Measurements from ENCODE around the gene LGR4. TPM values are rescaled to one million over a fixed set of nuclear protein-coding genes. Genes with fewer than 3 reads are reported as not detected.
A peak's percentile ranks its signal among the peaks of the same experiment; 100 is the strongest.
"Not testable (repeated sequence)": the region's sequence is repeated elsewhere in the genome, so short reads cannot be mapped to it uniquely, and the experiment has no call there.

The LGR4 gene
- polyA plus RNA-seq, 4 donors: 5.9 to 77.6 (median 15.3) TPM

- Histone ChIP-seq H3K36me3 (ENCODE audit: control insufficient read depth in 3 of 3, insufficient read depth in 2 of 3, low read depth in 1 of 3, low read length in 3 of 3) (peaks cover 0 to 6% (median 0%) of the 10 kb centered on the region in 3 donors), H3K9me3 (ENCODE audit: control insufficient read depth in 2 of 2, insufficient read depth in 1 of 2, low read depth in 1 of 2, low read length in 1 of 2) (no peaks in the 10 kb centered on the region), H3K27me3 (ENCODE audit: control insufficient read depth in 3 of 3, insufficient read depth in 3 of 3, low read length in 3 of 3) (no peaks in the 10 kb centered on the region), H3K4me3 (ENCODE audit: low read depth in 1 of 3, low read length in 3 of 3) (no peak overlapping the region), H3K27ac (ENCODE audit: low read depth in 1 of 3, low read length in 2 of 3) (no peak overlapping the region), H3K4me1 (ENCODE audit: control insufficient read depth in 3 of 3, insufficient read depth in 2 of 3, low read depth in 1 of 3, low read length in 2 of 3) (no peaks in the 10 kb centered on the region)
- DNase-seq (no peak), FAIRE-seq (no peak)
- 85 to 96% (median 88%) methylated on average over 1 of the region's 1 CpG for WGBS, 3 donors
These were observed 141.8 kb downstream of the LGR4 start for GRCh38 chr11:27330633-27331270.

GRCh38 chr11:27329867-27330632, 142.5 kb downstream of the LGR4 start:
- 80 to 89% (median 82%) methylated on average over 4 of the region's 4 CpGs for WGBS, 3 donors
- no peak overlapping the region for H3K4me3 ChIP-seq (ENCODE audit: low read depth in 1 of 3, low read length in 3 of 3)
- H3K36me3 ChIP-seq (ENCODE audit: control insufficient read depth in 3 of 3, insufficient read depth in 2 of 3, low read depth in 1 of 3, low read length in 3 of 3): peaks cover 0 to 5% (median 0%) of the 10 kb centered on the region in 3 donors
- no peak overlapping the region for H3K27ac ChIP-seq (ENCODE audit: low read depth in 1 of 3, low read length in 2 of 3)
- no peaks in the 10 kb centered on the region for H3K27me3 ChIP-seq (ENCODE audit: control insufficient read depth in 3 of 3, insufficient read depth in 3 of 3, low read length in 3 of 3)
- H3K9me3 ChIP-seq (ENCODE audit: control insufficient read depth in 2 of 2, insufficient read depth in 1 of 2, low read depth in 1 of 2, low read length in 1 of 2): no peaks in the 10 kb centered on the region
- FAIRE-seq (no peak), DNase-seq (no peak)
- H3K4me1 ChIP-seq (ENCODE audit: control insufficient read depth in 3 of 3, insufficient read depth in 2 of 3, low read depth in 1 of 3, low read length in 2 of 3): no peaks in the 10 kb centered on the region

- no peaks in the 10 kb centered on the region for H3K4me1 ChIP-seq (ENCODE audit: control insufficient read depth in 3 of 3, insufficient read depth in 2 of 3, low read depth in 1 of 3, low read length in 2 of 3)
- no peak overlapping the region for H3K4me3 ChIP-seq (ENCODE audit: low read depth in 1 of 3, low read length in 3 of 3)
- FAIRE-seq: no peak
- no peak for DNase-seq
- H3K36me3 ChIP-seq (ENCODE audit: control insufficient read depth in 3 of 3, insufficient read depth in 2 of 3, low read depth in 1 of 3, low read length in 3 of 3): peaks cover 0 to 4% (median 0%) of the 10 kb centered on the region in 3 donors
- no peaks in the 10 kb centered on the region for H3K9me3 ChIP-seq (ENCODE audit: control insufficient read depth in 2 of 2, insufficient read depth in 1 of 2, low read depth in 1 of 2, low read length in 1 of 2)
- no peak overlapping the region for H3K27ac ChIP-seq (ENCODE audit: low read depth in 1 of 3, low read length in 2 of 3)
- WGBS, 3 donors: 86 to 96% (median 92%) methylated on average over 5 of the region's 5 CpGs
- no peaks in the 10 kb centered on the region for H3K27me3 ChIP-seq (ENCODE audit: control insufficient read depth in 3 of 3, insufficient read depth in 3 of 3, low read length in 3 of 3)
These were observed 144.0 kb downstream of the LGR4 start for GRCh38 chr11:27328614-27329013.

- not testable (repeated sequence) for FAIRE-seq; H3K27ac ChIP-seq (ENCODE audit: low read depth in 1 of 3, low read length in 2 of 3); H3K36me3 ChIP-seq (ENCODE audit: control insufficient read depth in 3 of 3, insufficient read depth in 2 of 3, low read depth in 1 of 3, low read length in 3 of 3); H3K27me3 ChIP-seq (ENCODE audit: control insufficient read depth in 3 of 3, insufficient read depth in 3 of 3, low read length in 3 of 3); DNase-seq; H3K9me3 ChIP-seq (ENCODE audit: control insufficient read depth in 2 of 2, insufficient read depth in 1 of 2, low read depth in 1 of 2, low read length in 1 of 2); H3K4me3 ChIP-seq (ENCODE audit: low read depth in 1 of 3, low read length in 3 of 3); H3K4me1 ChIP-seq (ENCODE audit: control insufficient read depth in 3 of 3, insufficient read depth in 2 of 3, low read depth in 1 of 3, low read length in 2 of 3)
- 96 to 100% (median 98%) methylated on average over 1 of the region's 2 CpGs for WGBS, 3 donors
These were observed 145.5 kb downstream of the LGR4 start for GRCh38 chr11:27327064-27327463.

- DNase-seq; H3K4me3 ChIP-seq (ENCODE audit: low read depth in 1 of 3, low read length in 3 of 3); H3K27me3 ChIP-seq (ENCODE audit: control insufficient read depth in 3 of 3, insufficient read depth in 3 of 3, low read length in 3 of 3); H3K36me3 ChIP-seq (ENCODE audit: control insufficient read depth in 3 of 3, insufficient read depth in 2 of 3, low read depth in 1 of 3, low read length in 3 of 3); H3K27ac ChIP-seq (ENCODE audit: low read depth in 1 of 3, low read length in 2 of 3); H3K9me3 ChIP-seq (ENCODE audit: control insufficient read depth in 2 of 2, insufficient read depth in 1 of 2, low read depth in 1 of 2, low read length in 1 of 2); H3K4me1 ChIP-seq (ENCODE audit: control insufficient read depth in 3 of 3, insufficient read depth in 2 of 3, low read depth in 1 of 3, low read length in 2 of 3); FAIRE-seq: not testable (repeated sequence)
- WGBS, 3 donors: 63 to 98% (median 82%) methylated on average over 3 of the region's 3 CpGs
These were observed 150.4 kb downstream of the LGR4 start for GRCh38 chr11:27322196-27322595.

- not testable (repeated sequence) for H3K36me3 ChIP-seq (ENCODE audit: control insufficient read depth in 3 of 3, insufficient read depth in 2 of 3, low read depth in 1 of 3, low read length in 3 of 3); H3K4me3 ChIP-seq (ENCODE audit: low read depth in 1 of 3, low read length in 3 of 3); H3K27ac ChIP-seq (ENCODE audit: low read depth in 1 of 3, low read length in 2 of 3); H3K9me3 ChIP-seq (ENCODE audit: control insufficient read depth in 2 of 2, insufficient read depth in 1 of 2, low read depth in 1 of 2, low read length in 1 of 2); H3K27me3 ChIP-seq (ENCODE audit: control insufficient read depth in 3 of 3, insufficient read depth in 3 of 3, low read length in 3 of 3); DNase-seq; FAIRE-seq; H3K4me1 ChIP-seq (ENCODE audit: control insufficient read depth in 3 of 3, insufficient read depth in 2 of 3, low read depth in 1 of 3, low read length in 2 of 3)
- 84 to 94% (median 87%) methylated on average over 10 of the region's 10 CpGs for WGBS, 3 donors
These were observed 151.2 kb downstream of the LGR4 start for GRCh38 chr11:27321340-27321739.

GRCh38 chr11:27319072-27319471, 153.5 kb downstream of the LGR4 start:
- Histone ChIP-seq H3K4me3 (ENCODE audit: low read depth in 1 of 3, low read length in 3 of 3) (no peak overlapping the region), H3K4me1 (ENCODE audit: control insufficient read depth in 3 of 3, insufficient read depth in 2 of 3, low read depth in 1 of 3, low read length in 2 of 3) (no peaks in the 10 kb centered on the region), H3K9me3 (ENCODE audit: control insufficient read depth in 2 of 2, insufficient read depth in 1 of 2, low read depth in 1 of 2, low read length in 1 of 2) (no peaks in the 10 kb centered on the region), H3K36me3 (ENCODE audit: control insufficient read depth in 3 of 3, insufficient read depth in 2 of 3, low read depth in 1 of 3, low read length in 3 of 3) (no peaks in the 10 kb centered on the region), H3K27ac (ENCODE audit: low read depth in 1 of 3, low read length in 2 of 3) (no peak overlapping the region), H3K27me3 (ENCODE audit: control insufficient read depth in 3 of 3, insufficient read depth in 3 of 3, low read length in 3 of 3) (no peaks in the 10 kb centered on the region)
- DNase-seq (peak in 1 of 2 donors; percentile 21), FAIRE-seq (no peak)
- 10 to 34% (median 13%) methylated on average over 2 of the region's 2 CpGs for WGBS, 3 donors

- no peak for FAIRE-seq
- Histone ChIP-seq H3K4me1 (ENCODE audit: control insufficient read depth in 3 of 3, insufficient read depth in 2 of 3, low read depth in 1 of 3, low read length in 2 of 3) (no peaks in the 10 kb centered on the region), H3K9me3 (ENCODE audit: control insufficient read depth in 2 of 2, insufficient read depth in 1 of 2, low read depth in 1 of 2, low read length in 1 of 2) (no peaks in the 10 kb centered on the region), H3K27ac (ENCODE audit: low read depth in 1 of 3, low read length in 2 of 3) (no peak overlapping the region), H3K27me3 (ENCODE audit: control insufficient read depth in 3 of 3, insufficient read depth in 3 of 3, low read length in 3 of 3) (no peaks in the 10 kb centered on the region), H3K36me3 (ENCODE audit: control insufficient read depth in 3 of 3, insufficient read depth in 2 of 3, low read depth in 1 of 3, low read length in 3 of 3) (no peaks in the 10 kb centered on the region), H3K4me3 (ENCODE audit: low read depth in 1 of 3, low read length in 3 of 3) (no peak overlapping the region)
- no peak for DNase-seq
- WGBS, 3 donors: 77 to 84% (median 84%) methylated on average over 2 of the region's 2 CpGs
These were observed 154.8 kb downstream of the LGR4 start for GRCh38 chr11:27317751-27318150.
